HG03354 (cell line): ENCODE results near the gene RXRA.

Experiments
- ATAC-seq: cut with Tn5 transposase; IDR thresholded peaks from one replicate; pipeline ENCODE4 v1.9.1; 2021; ENCODE audit warnings: mild to moderate bottlenecking; ENCODE audit not compliant: unreplicated experiment, poor library complexity, severe bottlenecking

RXRA gene

DNA sequence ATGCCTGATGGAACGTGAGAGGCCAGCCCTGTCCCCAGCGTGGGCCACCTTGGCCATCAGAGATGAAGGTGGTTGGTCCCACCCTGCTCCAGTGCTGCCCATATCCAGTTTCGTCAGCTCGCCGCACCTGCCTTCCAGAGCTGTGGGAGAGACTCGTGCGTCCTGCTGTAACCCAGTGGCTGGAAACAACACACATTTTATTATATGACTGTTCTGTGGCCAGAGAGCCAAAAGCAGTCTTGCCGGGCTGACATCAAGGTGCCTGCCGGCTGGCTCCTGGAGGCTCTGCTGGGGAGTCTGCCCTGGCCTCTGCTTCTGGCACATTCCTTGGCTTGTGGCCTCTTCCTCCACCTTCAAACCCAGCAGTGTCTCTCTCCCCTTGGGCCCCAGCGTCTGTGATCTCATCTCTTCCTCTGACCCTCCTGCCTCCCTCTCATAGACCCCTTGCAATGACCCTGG, 94.7 kb downstream of the RXRA start:
- no peak for ATAC-seq

- ATAC-seq = no peak
Observed at GRCh38 chr9:134421888-134422287, 95.6 kb downstream of the RXRA start.

DNA sequence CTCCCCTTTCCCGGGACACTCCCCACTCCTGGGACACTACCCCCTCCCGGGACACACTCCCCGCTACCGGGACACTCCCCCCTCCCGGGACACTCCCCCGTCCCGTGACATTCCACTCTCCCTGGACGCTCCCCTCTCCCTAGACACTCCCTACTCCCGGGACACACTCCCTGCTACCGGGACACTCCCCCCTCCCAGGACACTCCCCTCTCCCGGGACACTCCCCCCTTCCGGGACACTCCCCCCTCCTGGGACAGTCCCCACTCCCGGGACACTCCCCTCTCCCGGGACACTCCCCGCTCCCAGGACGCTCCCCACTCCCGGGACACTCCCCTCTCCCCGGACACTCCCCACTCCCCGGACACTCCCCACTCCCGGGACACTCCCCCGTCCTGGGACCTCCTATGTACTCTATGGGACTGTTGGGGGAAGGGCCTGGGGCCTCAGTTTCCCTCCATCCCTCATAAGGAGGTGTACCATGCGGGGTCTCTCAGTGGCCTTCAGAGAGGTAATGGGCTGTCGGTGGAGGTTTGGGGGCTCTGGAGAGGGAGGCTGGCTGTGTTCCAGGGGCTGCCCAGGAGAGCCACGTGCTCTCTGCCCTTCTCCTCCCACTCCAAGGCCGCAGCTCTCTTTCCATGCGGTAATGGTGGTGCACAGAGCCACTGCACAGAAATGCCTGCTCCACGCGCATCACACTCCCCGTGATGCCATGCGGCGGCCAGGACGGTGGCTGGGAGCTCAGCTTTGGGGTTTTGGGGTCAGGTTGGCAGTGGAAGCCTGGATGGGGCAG, 96.2 kb downstream of the RXRA start:
- no peak for ATAC-seq

DNA sequence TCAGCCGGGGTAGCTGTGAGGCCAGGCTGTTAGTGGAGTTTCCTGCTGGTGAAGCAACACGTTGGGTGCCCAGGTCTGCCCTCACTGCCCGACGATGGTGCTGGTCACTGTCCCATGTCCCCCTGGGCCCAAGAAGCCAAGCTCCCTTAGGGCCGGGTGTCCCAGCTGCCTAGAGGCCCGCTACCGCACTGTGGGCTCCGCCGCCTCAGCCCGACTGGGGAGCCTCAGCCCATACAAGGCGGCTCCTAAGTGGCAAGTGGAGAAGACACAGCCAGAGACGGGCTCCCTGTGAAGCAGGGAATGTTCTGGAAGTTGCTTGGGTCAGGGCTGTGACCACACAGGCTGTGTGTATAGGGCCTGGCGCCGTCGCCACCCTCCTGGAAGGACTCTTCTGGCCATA, 96.9 kb downstream of the RXRA start:
- ATAC-seq = no peak

GRCh38 chr9:134423749-134424148, 97.5 kb downstream of the RXRA start:
- no peak for ATAC-seq

- ATAC-seq = no peak
Observed at GRCh38 chr9:134424818-134425217, 98.6 kb downstream of the RXRA start.

GRCh38 chr9:134425401-134425800, 99.1 kb downstream of the RXRA start:
- ATAC-seq = no peak

GRCh38 chr9:134425812-134426211, 99.6 kb downstream of the RXRA start:
- no peak for ATAC-seq

DNA sequence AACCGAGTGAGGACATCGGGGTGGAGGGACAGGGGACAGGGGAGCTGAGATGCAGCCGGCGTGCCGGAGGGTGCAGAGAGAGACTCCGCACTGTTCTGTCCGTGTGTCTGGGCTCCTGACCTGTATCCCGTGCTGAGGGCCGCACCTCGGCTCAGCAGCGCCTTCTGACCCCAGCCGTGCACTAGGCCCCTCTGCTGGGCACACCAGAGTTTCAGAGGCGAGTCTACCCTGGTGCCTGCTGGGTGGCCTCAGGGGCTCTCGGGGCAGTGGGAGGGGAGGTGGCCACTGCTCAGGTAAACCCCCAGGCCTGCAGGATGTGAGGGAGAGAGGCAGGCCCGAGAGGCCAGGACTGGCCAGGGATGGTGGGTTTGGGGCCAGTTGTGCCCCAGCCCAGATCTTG, 100.2 kb downstream of the RXRA start:
- ATAC-seq = no peak

- no peak for ATAC-seq
Observed at GRCh38 chr9:134427153-134427782, 101.0 kb downstream of the RXRA start.

- no peak for ATAC-seq
Observed at GRCh38 chr9:134428559-134428958, 102.3 kb downstream of the RXRA start.

GRCh38 chr9:134429007-134429406, 102.8 kb downstream of the RXRA start:
- ATAC-seq = no peak

GRCh38 chr9:134429481-134429880, 103.2 kb downstream of the RXRA start:
- ATAC-seq = no peak

- ATAC-seq = no peak
Observed at GRCh38 chr9:134431095-134431494, 104.8 kb downstream of the RXRA start.

- no peak for ATAC-seq
Observed at GRCh38 chr9:134431626-134432025, 105.4 kb downstream of the RXRA start.

- ATAC-seq = no peak
Observed at GRCh38 chr9:134432471-134432870, 106.2 kb downstream of the RXRA start.

- ATAC-seq = no peak
Observed at GRCh38 chr9:134433101-134433500, 106.8 kb downstream of the RXRA start.

GRCh38 chr9:134433909-134434882, 107.9 kb downstream of the RXRA start:
- no peak for ATAC-seq

DNA sequence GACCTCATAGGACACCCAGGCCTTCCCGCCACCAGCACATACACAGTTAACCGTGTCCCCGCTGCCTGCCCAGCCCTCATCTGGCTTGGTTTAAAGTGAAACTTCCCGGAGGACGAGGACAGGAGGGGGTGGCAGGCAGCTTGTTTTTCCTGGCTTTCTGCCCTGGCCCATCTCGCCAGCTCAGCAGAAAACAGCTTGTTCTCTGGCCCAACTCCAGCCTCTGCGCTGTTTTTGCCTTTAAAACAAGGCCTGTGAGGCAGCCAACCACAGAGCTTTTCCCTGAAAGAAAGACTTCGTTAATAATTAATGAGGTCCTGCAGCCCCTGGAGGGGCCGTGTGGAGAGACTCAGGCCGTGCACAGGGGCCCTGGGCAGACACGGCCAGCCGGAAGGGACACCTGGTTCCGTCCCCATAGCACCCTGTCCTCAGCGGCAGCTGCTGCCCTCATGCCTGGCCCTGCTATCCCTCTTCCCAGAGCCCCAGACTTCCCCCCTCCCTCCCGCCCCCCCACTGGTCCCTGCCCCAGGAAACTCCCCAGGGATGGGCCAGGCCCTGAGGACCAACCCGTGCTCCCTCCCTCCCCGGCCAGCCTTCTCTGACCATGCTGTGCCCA, 108.7 kb downstream of the RXRA start:
- ATAC-seq = no peak
